ENCODE measurements around the gene LINGO3. TPM values are rescaled to one million over a fixed set of nuclear protein-coding genes. Genes with fewer than 3 reads are reported as not detected.

Gene LINGO3
- total and polyA plus RNA-seq, 2 of the 8 experiments (the other 6 are each of a cell fraction or from before 2014, with no cell fraction given) = 0.59 TPM; not detected in 1

GRCh38 chr19:2343289-2343982 is 35.5 kb upstream of the LINGO3 start:
- 95% methylated on average over 25 of the region's 31 CpGs; no CpG with 5 or more reads in 1 of the 2 experiments for WGBS, 2 experiments (ENCODE audit: extremely low coverage in 1 of 2, insufficient coverage in 1 of 2, insufficient read length in 1 of 2, insufficient replicate concordance in 2 of 2, low coverage in 1 of 2, low lambda C conversion rate in 2 of 2, missing lambda C conversion rate in 1 of 2)
- POLR2A ChIA-PET (ENCODE audit: partially characterized antibody) = interaction anchor here (1.1 kb wide), 1 partner anchor 11 kb away, joined by 3 read pairs; no protein-coding TSS in a partner anchor
- no peak overlapping the region for H2BK120ac ChIP-seq (replicated peaks; ENCODE audit: low read depth, low read length)
- peaks cover 2 to 23% (median 6%) of the 10 kb centered on the region in 4 experiments; a peak in 3 of 8 replicates for H3K36me3 ChIP-seq (ENCODE audit: control insufficient read depth in 2 of 4, insufficient read depth in 4 of 4, low read length in 3 of 4)
- H4K8ac ChIP-seq (ENCODE audit: extremely low read depth, insufficient read depth, low read length) = no peak overlapping the region
- H3K4me1 ChIP-seq (replicated peaks in 1 of 4; ENCODE audit: control insufficient read depth in 3 of 4, insufficient read depth in 4 of 4, low read length in 3 of 4) = no peaks in the 10 kb centered on the region
- no peaks in the 10 kb centered on the region for H3K23me2 ChIP-seq (ENCODE audit: low read depth, low read length)
- no peak overlapping the region for H3K4me3 ChIP-seq (ENCODE audit: extremely low read depth in 1 of 4, insufficient read depth in 2 of 4, low read depth in 3 of 4, low read length in 4 of 4)
- H3K79me2 ChIP-seq (ENCODE audit: control insufficient read depth in 1 of 2, insufficient read depth in 2 of 2, low read length in 2 of 2) = no peaks in the 10 kb centered on the region
- H3K79me1 ChIP-seq (ENCODE audit: low read depth, low read length) = no peaks in the 10 kb centered on the region
- H2AFZ ChIP-seq (ENCODE audit: low read length) = no peak overlapping the region
- no peak overlapping the region; the same call in 1 of the 2 replicates for H2BK5ac ChIP-seq (ENCODE audit: low read depth, low read length)
- no peak overlapping the region for H2BK20ac ChIP-seq (ENCODE audit: low read length)
- no peak overlapping the region for H4K5ac ChIP-seq (ENCODE audit: insufficient read length, low read depth, low read length)
- DNase-seq (ENCODE audit: low read depth in 1 of 2, low spot score in 2 of 2) (no peak), FAIRE-seq (no peak)
- no peaks in the 10 kb centered on the region for H3K9me3 ChIP-seq (ENCODE audit: insufficient read depth in 2 of 2, low read depth in 1 of 2, low read length in 1 of 2)
- no peak overlapping the region for H3K23ac ChIP-seq (ENCODE audit: insufficient read length)
- no peak overlapping the region for H3K27ac ChIP-seq (ENCODE audit: low read depth, low read length)
- no peak overlapping the region for H2BK12ac ChIP-seq (ENCODE audit: low read depth, low read length)
- H2BK15ac ChIP-seq (ENCODE audit: low read length) = no peak overlapping the region
- no peak overlapping the region for H3K4ac ChIP-seq (replicated peaks; ENCODE audit: insufficient read length, low read depth, low read length)
- no peak overlapping the region for H2AK5ac ChIP-seq (ENCODE audit: low read depth, low read length)
- CTCF ChIA-PET (ENCODE audit: partially characterized antibody) = no interaction called here
- no peak overlapping the region for H4K91ac ChIP-seq (replicated peaks; ENCODE audit: insufficient read length, low read length)
- H3K9ac ChIP-seq (replicated peaks in 1 of 4; ENCODE audit: extremely low read depth in 1 of 4, low read depth in 3 of 4, low read length in 3 of 4) = no peak overlapping the region
- no peaks in the 10 kb centered on the region for H3K27me3 ChIP-seq (replicated peaks in 1 of 4; ENCODE audit: control insufficient read depth in 3 of 4, extremely low read depth in 1 of 4, insufficient read depth in 3 of 4, low read length in 3 of 4)
- H3K4me2 ChIP-seq (ENCODE audit: insufficient read depth in 1 of 2, low read depth in 2 of 2, low read length in 2 of 2) = no peak overlapping the region
- peaks cover 4 to 8% of the 10 kb centered on the region in 2 experiments for H4K20me1 ChIP-seq (replicated peaks in 1 of 2; ENCODE audit: control insufficient read depth in 1 of 2, insufficient read depth in 2 of 2, low read length in 2 of 2)
- H3K14ac ChIP-seq (ENCODE audit: insufficient read length) = no peak overlapping the region
- no peak overlapping the region for H3K18ac ChIP-seq (ENCODE audit: extremely low read depth, low read length)
- H3K56ac ChIP-seq (replicated peaks; ENCODE audit: insufficient read length, low read depth, low read length) = no peak overlapping the region
- TF ChIP-seq SP4 (IDR thresholded peaks at IDR 0.05; ENCODE audit: low read length) (no peak), NANOG (IDR thresholded peaks at IDR 0.05; ENCODE audit: insufficient read depth, low read depth, low read length, poor library complexity, severe bottlenecking) (no peak), SRF (IDR thresholded peaks at IDR 0.05; ENCODE audit: low read depth, low read length) (no peak), HDAC2 (IDR thresholded peaks at IDR 0.05; ENCODE audit: borderline replicate concordance in 1 of 2, low read depth in 2 of 2, low read length in 2 of 2) (no peak), USF2 (IDR thresholded peaks at IDR 0.05; ENCODE audit: low read length) (no peak), CBX5 (IDR thresholded peaks at IDR 0.05; ENCODE audit: low read depth, low read length) (no peak), ATF2 (IDR thresholded peaks at IDR 0.05; ENCODE audit: low read length) (no peak), RFX5 (IDR thresholded peaks at IDR 0.05; ENCODE audit: borderline replicate concordance, low read depth, low read length) (no peak), HDAC6 (IDR thresholded peaks at IDR 0.05; ENCODE audit: low read depth, low read length) (no peak)
